Measurements from ENCODE around the gene FCN3. TPM values are rescaled to one million over a fixed set of nuclear protein-coding genes. Genes with fewer than 3 reads are reported as not detected.

FCN3 gene
- total RNA-seq = not detected
- polyA plus RNA-seq = not detected

DNA sequence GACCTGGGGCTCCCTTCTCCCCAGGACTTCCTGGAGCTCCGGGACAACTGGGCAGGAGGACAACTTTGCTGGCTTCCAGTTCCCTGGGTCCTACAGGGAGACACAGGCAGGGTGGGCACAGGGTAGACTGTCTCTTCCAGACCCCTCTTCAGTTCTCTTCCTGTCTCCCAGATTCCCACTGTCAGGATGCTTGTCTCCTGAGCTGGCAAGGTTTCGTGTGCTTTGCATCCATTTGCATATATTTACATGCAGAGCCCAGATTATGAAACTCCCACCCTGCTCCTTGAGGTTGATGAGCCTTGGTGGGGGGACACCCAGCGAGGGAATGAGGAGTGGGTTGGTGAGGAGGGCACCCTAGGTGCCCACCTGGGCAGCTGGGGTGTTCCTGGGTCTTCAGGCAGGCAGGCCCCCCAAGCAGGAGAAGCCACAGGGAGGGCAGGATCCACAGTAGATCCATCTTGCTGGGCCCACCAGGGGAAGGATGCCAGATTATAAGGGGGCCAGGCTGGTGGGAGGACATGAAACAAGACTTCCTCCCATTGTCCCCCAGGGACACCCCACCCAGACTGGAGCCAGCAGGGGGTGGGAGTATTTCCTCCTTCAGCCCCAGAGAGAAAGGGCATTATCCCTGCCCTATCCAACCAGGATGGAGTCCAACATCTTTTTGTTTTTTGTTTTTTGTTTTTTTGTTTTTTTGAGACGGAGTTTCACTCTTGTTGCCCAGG, at the start of gene FCN3:
Gene FCN3, minus strand, starts transcription at position 463 of the 725 bp plus-strand sequence. Its CDS starts 6 bp downstream, at position 457.
- H3K4me1 Mint-ChIP-seq = no peaks in the 10 kb centered on the region
- no peak within 1 kb of the TSS for H3K4me3 Mint-ChIP-seq
- Histone ChIP-seq H3K9me3 (ENCODE audit: control insufficient read depth in 2 of 2, low read length in 2 of 2) (no peaks in the 10 kb centered on the region), H3K4me1 (ENCODE audit: control insufficient read depth, insufficient read depth, low read length, poor library complexity, severe bottlenecking) (no peaks in the 10 kb centered on the region), H3K4me3 (ENCODE audit: low read depth, low read length) (no peak within 1 kb of the TSS), H3K36me3 (ENCODE audit: control insufficient read depth, insufficient read depth, low read length) (no peaks in the 10 kb centered on the region), H3K27ac (ENCODE audit: insufficient read depth, low read length, poor library complexity, severe bottlenecking) (no peak within 1 kb of the TSS), H3K27me3 (ENCODE audit: control insufficient read depth, insufficient read depth, low read length) (no peaks in the 10 kb centered on the region)
- peak within 1 kb of the TSS; percentile 18 to 90 (median 43) for H3K27ac Mint-ChIP-seq
- H3K36me3 Mint-ChIP-seq = no peaks in the 10 kb centered on the region
- peaks cover 0 to 1% (median 0%) of the 10 kb centered on the region in 7 donors for H3K9me3 Mint-ChIP-seq
- peaks cover 14% of the 10 kb centered on the region for H3K27me3 Mint-ChIP-seq
- DNase-seq (no peak), ATAC-seq (ENCODE audit: low read depth in 2 of 2) (no peak)

DNA sequence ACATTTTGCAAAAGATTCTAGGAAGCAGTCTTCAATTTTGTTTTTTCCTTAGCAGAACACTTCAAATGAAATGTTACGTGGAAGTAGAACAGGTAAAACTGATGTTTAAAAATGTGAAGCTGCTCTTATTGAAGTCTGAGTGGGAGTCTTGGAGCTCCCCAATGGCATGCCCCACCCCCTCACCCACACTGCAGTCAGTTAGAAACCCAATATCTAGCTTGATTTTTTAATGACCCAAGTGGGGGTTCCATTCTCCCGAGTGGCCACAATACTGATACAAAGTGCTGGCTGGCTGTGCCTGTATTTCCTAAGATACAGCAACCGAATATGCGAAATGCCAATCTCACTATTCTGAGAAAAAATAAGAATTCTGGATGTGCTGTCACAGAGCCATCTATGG, 49.1 kb upstream of the FCN3 start:
- H3K4me3 ChIP-seq (ENCODE audit: low read depth, low read length) = no peak overlapping the region
- peaks cover 43 to 79% (median 55%) of the 10 kb centered on the region in 4 donors for H3K4me1 Mint-ChIP-seq
- no peaks in the 10 kb centered on the region for H3K27me3 Mint-ChIP-seq
- peaks cover 36% of the 10 kb centered on the region for H3K36me3 ChIP-seq (ENCODE audit: control insufficient read depth, insufficient read depth, low read length)
- peak overlapping the region; percentile 14 for H3K27ac ChIP-seq (ENCODE audit: insufficient read depth, low read length, poor library complexity, severe bottlenecking)
- DNase-seq (no peak), ATAC-seq (ENCODE audit: low read depth in 2 of 2) (no peak)
- peaks cover 19% of the 10 kb centered on the region for H3K36me3 Mint-ChIP-seq
- H3K4me3 Mint-ChIP-seq = peak overlapping the region in 2 of 4 donors; percentile 1 to 54
- no peaks in the 10 kb centered on the region for H3K9me3 ChIP-seq (ENCODE audit: control insufficient read depth in 2 of 2, low read length in 2 of 2)
- H3K27ac Mint-ChIP-seq = peak overlapping the region in 2 of 3 donors; percentile 67 to 72
- H3K9me3 Mint-ChIP-seq = no peaks in the 10 kb centered on the region
- H3K4me1 ChIP-seq (ENCODE audit: control insufficient read depth, insufficient read depth, low read length, poor library complexity, severe bottlenecking) = peaks cover 50% of the 10 kb centered on the region
- H3K27me3 ChIP-seq (ENCODE audit: control insufficient read depth, insufficient read depth, low read length) = no peaks in the 10 kb centered on the region

DNA sequence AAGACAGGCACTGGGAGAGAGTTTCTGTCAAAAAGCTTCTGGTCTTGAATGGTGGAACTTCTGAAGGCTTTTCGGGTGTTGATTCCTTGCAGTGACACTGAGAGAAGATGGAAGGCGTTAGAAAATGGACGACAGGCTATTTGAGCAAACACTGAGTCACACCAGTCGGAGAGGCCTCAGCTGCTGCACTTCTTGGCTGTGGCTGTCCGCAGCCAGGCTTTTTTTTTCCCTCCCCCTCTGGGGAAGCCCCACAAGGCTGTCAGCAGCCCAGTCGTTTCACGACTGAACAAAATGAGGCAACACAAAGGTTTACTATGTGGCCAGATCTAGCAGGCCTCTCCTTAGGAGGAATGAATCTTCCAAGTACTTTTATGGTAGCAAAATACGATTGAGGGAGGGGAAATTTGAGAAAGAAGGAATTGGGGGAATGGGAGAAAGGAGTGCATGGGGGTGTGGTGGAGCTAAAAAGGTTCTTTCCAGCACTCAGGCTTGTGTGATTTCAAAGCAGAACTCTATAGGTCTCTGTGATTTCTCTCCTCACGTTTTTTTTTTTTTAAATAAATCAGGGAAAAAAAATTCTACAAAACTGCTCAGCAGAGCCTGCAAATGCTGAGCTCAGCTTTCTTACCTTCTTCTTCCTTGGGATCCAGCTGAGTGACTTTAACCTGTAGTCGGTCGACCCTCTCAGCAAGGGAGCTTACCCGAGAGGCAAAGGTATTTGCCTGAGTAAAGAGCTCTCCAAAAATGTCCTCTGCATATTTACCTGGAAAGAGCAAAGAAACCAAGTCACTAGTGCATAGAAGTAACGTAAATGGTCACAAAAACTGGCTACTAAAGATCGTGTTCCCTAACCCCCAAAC, 43.9 kb upstream of the FCN3 start:
- peak overlapping the region; percentile 10 for H3K4me3 ChIP-seq (ENCODE audit: low read depth, low read length)
- no peaks in the 10 kb centered on the region for H3K27me3 Mint-ChIP-seq
- H3K27ac Mint-ChIP-seq = peak overlapping the region; percentile 88 to 91 (median 89)
- peak overlapping the region in 3 of 4 donors; percentile 29 to 69 (median 41) for H3K4me3 Mint-ChIP-seq
- peak overlapping the region; percentile 49 for H3K27ac ChIP-seq (ENCODE audit: insufficient read depth, low read length, poor library complexity, severe bottlenecking)
- H3K4me1 ChIP-seq (ENCODE audit: control insufficient read depth, insufficient read depth, low read length, poor library complexity, severe bottlenecking) = peaks cover 32% of the 10 kb centered on the region
- peaks cover 56% of the 10 kb centered on the region for H3K36me3 ChIP-seq (ENCODE audit: control insufficient read depth, insufficient read depth, low read length)
- H3K36me3 Mint-ChIP-seq = peaks cover 40% of the 10 kb centered on the region
- ATAC-seq (ENCODE audit: low read depth in 2 of 2) (peak; percentile 61 to 73), DNase-seq (peak in 1 of 3 donors; percentile 60)
- no peaks in the 10 kb centered on the region for H3K27me3 ChIP-seq (ENCODE audit: control insufficient read depth, insufficient read depth, low read length)
- H3K9me3 Mint-ChIP-seq = no peaks in the 10 kb centered on the region
- no peaks in the 10 kb centered on the region for H3K9me3 ChIP-seq (ENCODE audit: control insufficient read depth in 2 of 2, low read length in 2 of 2)
- H3K4me1 Mint-ChIP-seq = peaks cover 26 to 64% (median 46%) of the 10 kb centered on the region in 4 donors

DNA sequence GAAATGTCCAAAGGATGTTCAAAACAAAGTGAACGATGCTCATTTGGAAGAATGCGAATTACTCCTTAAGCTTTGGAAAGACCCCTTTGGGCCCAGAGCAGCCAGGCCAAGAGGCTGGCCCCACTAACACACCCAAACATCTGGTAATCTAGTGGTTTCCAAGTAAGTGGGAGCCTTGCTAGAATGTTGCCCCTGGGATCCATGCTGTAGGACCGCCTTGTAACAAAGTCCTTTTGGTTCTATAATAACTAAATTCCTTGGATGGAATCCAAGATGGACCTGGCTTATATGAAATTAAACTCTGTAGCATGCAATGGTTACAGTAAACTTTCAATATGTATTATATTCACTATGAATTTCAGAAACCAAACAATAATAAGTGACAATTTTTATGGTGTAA, 43.1 kb upstream of the FCN3 start:
- Mint-ChIP-seq H3K27ac (peak overlapping the region; percentile 88 to 91 (median 89)), H3K36me3 (peaks cover 42% of the 10 kb centered on the region), H3K9me3 (no peaks in the 10 kb centered on the region), H3K27me3 (no peaks in the 10 kb centered on the region), H3K4me1 (peaks cover 24 to 58% (median 44%) of the 10 kb centered on the region in 4 donors), H3K4me3 (peak overlapping the region in 2 of 4 donors; percentile 16 to 69)
- H3K4me1 ChIP-seq (ENCODE audit: control insufficient read depth, insufficient read depth, low read length, poor library complexity, severe bottlenecking) = peaks cover 26% of the 10 kb centered on the region
- ATAC-seq (ENCODE audit: low read depth in 2 of 2) (no peak), DNase-seq (no peak)
- H3K9me3 ChIP-seq (ENCODE audit: control insufficient read depth in 2 of 2, low read length in 2 of 2) = no peaks in the 10 kb centered on the region
- peak overlapping the region; percentile 49 for H3K27ac ChIP-seq (ENCODE audit: insufficient read depth, low read length, poor library complexity, severe bottlenecking)
- H3K36me3 ChIP-seq (ENCODE audit: control insufficient read depth, insufficient read depth, low read length) = peaks cover 64% of the 10 kb centered on the region
- no peak overlapping the region for H3K4me3 ChIP-seq (ENCODE audit: low read depth, low read length)
- no peaks in the 10 kb centered on the region for H3K27me3 ChIP-seq (ENCODE audit: control insufficient read depth, insufficient read depth, low read length)

DNA sequence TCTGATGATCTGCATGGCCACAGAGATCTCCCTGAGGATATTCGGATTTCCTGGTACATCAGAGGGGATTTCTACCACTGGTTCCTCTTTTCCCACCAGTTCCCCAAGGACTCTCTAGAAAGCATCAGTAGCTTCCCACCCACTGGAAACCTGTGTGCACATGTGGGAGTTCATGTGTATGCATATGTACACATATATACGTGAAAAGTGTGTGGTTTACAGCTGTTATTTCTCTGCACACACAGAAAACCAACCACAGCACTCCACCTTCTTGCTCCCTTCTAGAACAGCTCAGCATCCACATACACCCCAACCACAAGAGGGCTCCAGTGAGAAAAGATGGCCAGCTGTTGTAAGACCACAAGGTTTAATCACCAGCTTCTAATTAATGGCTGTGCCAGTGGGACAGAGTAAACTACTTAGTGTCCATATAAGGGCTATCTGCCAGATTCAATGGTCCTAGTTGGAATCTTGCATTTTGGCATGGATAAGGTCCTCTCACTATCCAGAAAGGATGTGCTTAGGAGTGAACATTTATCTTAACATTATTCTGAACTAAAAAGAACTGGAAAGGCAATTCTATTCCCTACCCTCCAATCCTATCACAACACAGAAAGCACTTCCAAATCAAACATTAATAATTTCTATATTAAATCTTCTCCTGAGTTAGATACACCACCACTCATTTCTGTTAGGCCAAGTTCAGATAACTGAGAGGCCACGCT, 41.9 kb upstream of the FCN3 start:
- no peak overlapping the region for H3K4me3 ChIP-seq (ENCODE audit: low read depth, low read length)
- no peaks in the 10 kb centered on the region for H3K9me3 Mint-ChIP-seq
- H3K27me3 Mint-ChIP-seq = no peaks in the 10 kb centered on the region
- no peaks in the 10 kb centered on the region for H3K27me3 ChIP-seq (ENCODE audit: control insufficient read depth, insufficient read depth, low read length)
- H3K27ac ChIP-seq (ENCODE audit: insufficient read depth, low read length, poor library complexity, severe bottlenecking) = no peak overlapping the region
- ATAC-seq (ENCODE audit: low read depth in 2 of 2) (peak; percentile 53 to 74), DNase-seq (peak in 2 of 3 donors; percentile 69 to 85)
- peaks cover 19 to 52% (median 37%) of the 10 kb centered on the region in 4 donors for H3K4me1 Mint-ChIP-seq
- peak overlapping the region in 1 of 4 donors; percentile 20 for H3K4me3 Mint-ChIP-seq
- peak overlapping the region; percentile 56 to 71 (median 57) for H3K27ac Mint-ChIP-seq
- H3K4me1 ChIP-seq (ENCODE audit: control insufficient read depth, insufficient read depth, low read length, poor library complexity, severe bottlenecking) = peaks cover 14% of the 10 kb centered on the region
- peaks cover 42% of the 10 kb centered on the region for H3K36me3 Mint-ChIP-seq
- H3K9me3 ChIP-seq (ENCODE audit: control insufficient read depth in 2 of 2, low read length in 2 of 2) = no peaks in the 10 kb centered on the region
- H3K36me3 ChIP-seq (ENCODE audit: control insufficient read depth, insufficient read depth, low read length) = peaks cover 76% of the 10 kb centered on the region

DNA sequence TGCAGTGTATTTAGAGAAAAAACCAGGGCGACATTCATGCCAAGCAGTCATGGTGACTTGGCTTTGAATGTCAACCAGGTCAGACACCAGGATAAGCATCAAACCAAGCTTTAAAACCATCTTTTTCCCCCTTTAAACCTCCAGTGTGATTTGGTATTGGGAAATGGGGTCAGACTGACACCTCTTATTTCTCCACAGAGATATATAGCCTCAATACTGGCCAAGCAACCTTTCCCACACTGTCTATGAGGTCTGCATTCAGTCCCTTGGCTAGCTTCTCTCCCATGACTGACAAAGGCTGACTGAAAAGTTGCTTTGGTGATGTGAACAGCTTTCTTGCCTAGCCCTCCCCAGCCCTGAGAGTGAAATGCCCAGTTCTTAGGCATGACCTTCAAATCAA, 39.5 kb upstream of the FCN3 start:
- peaks cover 47% of the 10 kb centered on the region for H3K36me3 Mint-ChIP-seq
- Histone ChIP-seq H3K4me1 (ENCODE audit: control insufficient read depth, insufficient read depth, low read length, poor library complexity, severe bottlenecking) (peaks cover 9% of the 10 kb centered on the region), H3K36me3 (ENCODE audit: control insufficient read depth, insufficient read depth, low read length) (peaks cover 95% of the 10 kb centered on the region), H3K27me3 (ENCODE audit: control insufficient read depth, insufficient read depth, low read length) (no peaks in the 10 kb centered on the region), H3K4me3 (ENCODE audit: low read depth, low read length) (no peak overlapping the region), H3K27ac (ENCODE audit: insufficient read depth, low read length, poor library complexity, severe bottlenecking) (no peak overlapping the region), H3K9me3 (ENCODE audit: control insufficient read depth in 2 of 2, low read length in 2 of 2) (no peaks in the 10 kb centered on the region)
- no peaks in the 10 kb centered on the region for H3K9me3 Mint-ChIP-seq
- DNase-seq = no peak
- no peak overlapping the region for H3K27ac Mint-ChIP-seq
- H3K4me3 Mint-ChIP-seq = no peak overlapping the region
- no peak for ATAC-seq (ENCODE audit: low read depth in 2 of 2)
- peaks cover 16 to 35% (median 26%) of the 10 kb centered on the region in 4 donors for H3K4me1 Mint-ChIP-seq
- H3K27me3 Mint-ChIP-seq = no peaks in the 10 kb centered on the region

DNA sequence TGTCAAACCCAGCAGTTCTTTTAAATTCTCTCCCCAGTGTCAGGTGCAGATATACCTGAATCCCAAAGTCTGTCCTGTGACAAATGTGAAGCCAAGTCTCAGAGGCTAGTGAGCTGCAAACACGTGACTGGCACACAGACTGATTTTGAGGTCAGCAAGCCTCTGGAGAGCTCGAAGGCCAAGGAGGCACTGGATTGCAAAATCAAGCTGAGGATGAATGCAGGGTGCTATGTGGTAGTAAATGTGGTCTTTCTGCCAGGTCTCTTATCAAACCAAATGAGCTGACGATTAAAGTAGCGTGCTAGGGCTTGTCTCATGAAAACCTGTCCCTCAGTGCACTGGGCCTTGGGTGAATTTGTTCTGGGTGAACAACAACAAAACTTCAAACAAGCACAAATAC, 38.4 kb upstream of the FCN3 start:
- Histone ChIP-seq H3K36me3 (ENCODE audit: control insufficient read depth, insufficient read depth, low read length) (peaks cover 96% of the 10 kb centered on the region), H3K27me3 (ENCODE audit: control insufficient read depth, insufficient read depth, low read length) (no peaks in the 10 kb centered on the region), H3K4me3 (ENCODE audit: low read depth, low read length) (no peak overlapping the region), H3K27ac (ENCODE audit: insufficient read depth, low read length, poor library complexity, severe bottlenecking) (no peak overlapping the region), H3K4me1 (ENCODE audit: control insufficient read depth, insufficient read depth, low read length, poor library complexity, severe bottlenecking) (no peaks in the 10 kb centered on the region), H3K9me3 (ENCODE audit: control insufficient read depth in 2 of 2, low read length in 2 of 2) (no peaks in the 10 kb centered on the region)
- ATAC-seq (ENCODE audit: low read depth in 2 of 2) (no peak), DNase-seq (no peak)
- no peaks in the 10 kb centered on the region for H3K27me3 Mint-ChIP-seq
- H3K4me3 Mint-ChIP-seq = no peak overlapping the region
- no peaks in the 10 kb centered on the region for H3K9me3 Mint-ChIP-seq
- H3K36me3 Mint-ChIP-seq = peaks cover 44% of the 10 kb centered on the region
- H3K4me1 Mint-ChIP-seq = peaks cover 6 to 24% (median 15%) of the 10 kb centered on the region in 4 donors
- peak overlapping the region in 1 of 3 donors; percentile 51 for H3K27ac Mint-ChIP-seq
